ENCODE results near the gene FBXW7. TPM values are rescaled to one million over a fixed set of nuclear protein-coding genes. Genes with fewer than 3 reads are reported as not detected.

FBXW7 gene
- total and polyA plus RNA-seq, 2 donors (not counting 1 experiment from before 2014, with no cell fraction given), result 23.0 to 125 TPM

DNA sequence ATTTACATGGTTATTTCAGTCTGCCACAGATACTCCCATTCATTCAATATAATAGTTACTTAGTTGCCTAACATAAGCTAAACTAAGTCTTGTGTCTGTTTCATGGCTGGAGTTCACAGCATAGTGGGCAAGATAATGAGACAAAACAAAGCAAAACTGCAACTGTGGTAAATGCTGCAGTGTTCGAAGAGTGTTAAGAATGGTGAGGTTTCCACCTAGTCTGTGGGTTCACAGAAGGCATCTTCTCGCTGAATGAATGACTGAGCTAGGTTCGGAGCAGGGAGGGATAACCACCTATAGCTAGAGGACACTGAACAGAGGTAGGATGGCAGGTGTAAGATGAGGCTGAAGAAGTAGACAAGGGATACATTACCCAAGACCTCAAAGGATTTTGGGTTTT lies 171.0 kb downstream of the FBXW7 start:
- Histone ChIP-seq H3K9ac (ENCODE audit: low read length) (no peak overlapping the region), H3K27me3 (replicated peaks in 1 of 4; ENCODE audit: control extremely low read depth in 1 of 4, control insufficient read depth in 3 of 4, insufficient read depth in 4 of 4, low read length in 3 of 4) (no peaks in the 10 kb centered on the region), H2AFZ (ENCODE audit: insufficient read depth, low read depth, low read length, poor library complexity, severe bottlenecking) (no peak overlapping the region), H3K27ac (ENCODE audit: low read length in 2 of 2) (no peak overlapping the region), H3K4me2 (replicated peaks; ENCODE audit: low read depth, low read length, poor library complexity, severe bottlenecking) (no peak overlapping the region), H3K4me1 (ENCODE audit: control insufficient read depth in 2 of 2, insufficient read depth in 2 of 2, low read length in 2 of 2) (peaks cover 4% of the 10 kb centered on the region in 2 donors), H3K9me3 (ENCODE audit: control extremely low read depth in 1 of 3, control insufficient read depth in 2 of 3, insufficient read depth in 1 of 3, low read length in 2 of 3) (no peaks in the 10 kb centered on the region), H3K36me3 (replicated peaks in 1 of 2; ENCODE audit: control extremely low read depth in 1 of 2, control insufficient read depth in 1 of 2, extremely low read depth in 1 of 2, insufficient read depth in 2 of 2, low read length in 1 of 2) (peaks cover 0 to 1% of the 10 kb centered on the region in 2 experiments), H3K79me2 (ENCODE audit: control insufficient read depth, insufficient read depth, low read length) (no peaks in the 10 kb centered on the region), H3K4me3 (ENCODE audit: control extremely low read depth in 1 of 5, extremely low read depth in 1 of 5, insufficient read depth in 1 of 5, low read depth in 2 of 5, low read length in 4 of 5) (no peak overlapping the region), H4K20me1 (ENCODE audit: control insufficient read depth, insufficient read depth, low read length, poor library complexity, severe bottlenecking) (no peaks in the 10 kb centered on the region)
- intact Hi-C loops (cut with micrococcal nuclease), result no loop called here
- no peak overlapping the region for H3K4me3 Mint-ChIP-seq
- ATAC-seq (ENCODE audit: low read depth) (no peak), DNase-seq (no peak)
- peaks cover 14% of the 10 kb centered on the region for H3K4me1 Mint-ChIP-seq
- POLR2A ChIA-PET, result no interaction called here
- 88% methylated on average over 2 of the region's 3 CpGs for WGBS (ENCODE audit: insufficient coverage)
- CTCF ChIA-PET, result interaction anchor here (1.0 kb wide), 2 partner anchors 11 to 136 kb away, joined by 3 read pairs; no protein-coding TSS in a partner anchor
- H3K27ac Mint-ChIP-seq, result no peak overlapping the region
- no peaks in the 10 kb centered on the region for H3K9me3 Mint-ChIP-seq (ENCODE audit: insufficient read depth)
- TF ChIP-seq, protein P1, sequence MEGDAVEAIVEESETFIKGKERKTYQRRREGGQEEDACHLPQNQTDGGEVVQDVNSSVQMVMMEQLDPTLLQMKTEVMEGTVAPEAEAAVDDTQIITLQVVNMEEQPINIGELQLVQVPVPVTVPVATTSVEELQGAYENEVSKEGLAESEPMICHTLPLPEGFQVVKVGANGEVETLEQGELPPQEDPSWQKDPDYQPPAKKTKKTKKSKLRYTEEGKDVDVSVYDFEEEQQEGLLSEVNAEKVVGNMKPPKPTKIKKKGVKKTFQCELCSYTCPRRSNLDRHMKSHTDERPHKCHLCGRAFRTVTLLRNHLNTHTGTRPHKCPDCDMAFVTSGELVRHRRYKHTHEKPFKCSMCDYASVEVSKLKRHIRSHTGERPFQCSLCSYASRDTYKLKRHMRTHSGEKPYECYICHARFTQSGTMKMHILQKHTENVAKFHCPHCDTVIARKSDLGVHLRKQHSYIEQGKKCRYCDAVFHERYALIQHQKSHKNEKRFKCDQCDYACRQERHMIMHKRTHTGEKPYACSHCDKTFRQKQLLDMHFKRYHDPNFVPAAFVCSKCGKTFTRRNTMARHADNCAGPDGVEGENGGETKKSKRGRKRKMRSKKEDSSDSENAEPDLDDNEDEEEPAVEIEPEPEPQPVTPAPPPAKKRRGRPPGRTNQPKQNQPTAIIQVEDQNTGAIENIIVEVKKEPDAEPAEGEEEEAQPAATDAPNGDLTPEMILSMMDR (IDR thresholded peaks at IDR 0.05), result no peak
- TF ChIP-seq EZH2 (IDR thresholded peaks at IDR 0.05; ENCODE audit: borderline replicate concordance, insufficient read depth, low read depth, low read length, poor library complexity, severe bottlenecking), result no peak
- H3K27me3 Mint-ChIP-seq, result no peaks in the 10 kb centered on the region

DNA sequence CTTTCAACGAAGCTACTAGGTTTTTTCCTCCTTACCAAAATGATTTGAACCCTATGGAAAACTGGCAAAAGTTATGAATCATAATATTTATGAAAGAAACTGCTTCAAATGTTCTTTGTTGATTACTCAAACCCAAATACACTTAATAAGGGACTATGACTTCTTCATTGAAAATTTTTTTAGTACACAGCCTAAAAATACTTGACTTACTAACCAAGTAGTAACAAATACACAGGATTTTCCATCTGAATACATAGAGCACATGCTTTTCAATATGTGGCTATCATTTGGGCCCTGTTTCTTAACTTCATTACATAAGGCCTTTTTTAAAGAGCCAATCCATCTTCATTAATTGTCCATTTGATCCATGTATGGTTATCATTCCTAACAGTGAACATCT lies 171.5 kb downstream of the FBXW7 start:
- no peaks in the 10 kb centered on the region for H3K9me3 ChIP-seq (ENCODE audit: control extremely low read depth in 1 of 3, control insufficient read depth in 2 of 3, insufficient read depth in 1 of 3, low read length in 2 of 3)
- H3K4me3 ChIP-seq (ENCODE audit: control extremely low read depth in 1 of 5, extremely low read depth in 1 of 5, insufficient read depth in 1 of 5, low read depth in 2 of 5, low read length in 4 of 5), result no peak overlapping the region
- no peak overlapping the region for H3K9ac ChIP-seq (ENCODE audit: low read length)
- peaks cover 0 to 1% of the 10 kb centered on the region in 2 experiments for H3K36me3 ChIP-seq (replicated peaks in 1 of 2; ENCODE audit: control extremely low read depth in 1 of 2, control insufficient read depth in 1 of 2, extremely low read depth in 1 of 2, insufficient read depth in 2 of 2, low read length in 1 of 2)
- H3K27me3 ChIP-seq (replicated peaks in 1 of 4; ENCODE audit: control extremely low read depth in 1 of 4, control insufficient read depth in 3 of 4, insufficient read depth in 4 of 4, low read length in 3 of 4), result no peaks in the 10 kb centered on the region
- Mint-ChIP-seq H3K9me3 (ENCODE audit: insufficient read depth) (no peaks in the 10 kb centered on the region), H3K27me3 (no peaks in the 10 kb centered on the region), H3K4me3 (no peak overlapping the region), H3K4me1 (peaks cover 19% of the 10 kb centered on the region), H3K27ac (no peak overlapping the region)
- TF ChIP-seq EZH2 (IDR thresholded peaks at IDR 0.05; ENCODE audit: borderline replicate concordance, insufficient read depth, low read depth, low read length, poor library complexity, severe bottlenecking), result no peak
- TF ChIP-seq, protein P1 (IDR thresholded peaks at IDR 0.05), result no peak
- no CpG with 5 or more reads among the region's 1 CpG for WGBS (ENCODE audit: insufficient coverage)
- POLR2A ChIA-PET, result no interaction called here
- H3K4me1 ChIP-seq (ENCODE audit: control insufficient read depth in 2 of 2, insufficient read depth in 2 of 2, low read length in 2 of 2), result peaks cover 4 to 9% of the 10 kb centered on the region in 2 donors
- H3K79me2 ChIP-seq (ENCODE audit: control insufficient read depth, insufficient read depth, low read length), result no peaks in the 10 kb centered on the region
- H4K20me1 ChIP-seq (ENCODE audit: control insufficient read depth, insufficient read depth, low read length, poor library complexity, severe bottlenecking), result no peaks in the 10 kb centered on the region
- CTCF ChIA-PET, result interaction anchor here (1.0 kb wide), 1 partner anchor 136 kb away, joined by 3 read pairs; no protein-coding TSS in a partner anchor
- no peak overlapping the region for H3K4me2 ChIP-seq (replicated peaks; ENCODE audit: low read depth, low read length, poor library complexity, severe bottlenecking)
- H3K27ac ChIP-seq (ENCODE audit: low read length in 2 of 2), result no peak overlapping the region
- ATAC-seq (ENCODE audit: low read depth) (no peak), DNase-seq (no peak)
- no peak overlapping the region for H2AFZ ChIP-seq (ENCODE audit: insufficient read depth, low read depth, low read length, poor library complexity, severe bottlenecking)
- intact Hi-C loops (cut with micrococcal nuclease), result no loop called here
